OCI-LY1 (cell line): ENCODE measurements around the gene SLC44A2.

Experiments
- H2AFZ ChIP-seq: fragments of 200-600 bp; sonication (generic), shearing (Covaris generic); 2 replicates; pipeline ENCODE4 v1.6.0; 2014; ENCODE audit warnings: antibody characterized with exemption, mild to moderate bottlenecking, low read length
- H3F3A ChIP-seq: fragments of 200-600 bp; sonication (generic), shearing (Covaris generic); 2 replicates; pipeline ENCODE4 v1.6.0; 2014; ENCODE audit warnings: mild to moderate bottlenecking, antibody characterized with exemption, low read length, moderate library complexity; ENCODE audit not compliant: insufficient read depth
- H3K27ac ChIP-seq: fragments of 200-600 bp; sonication (generic); 2 replicates; pipeline ENCODE4 v1.5.1; 2014; ENCODE audit warnings: low read length, mixed run types, mild to moderate bottlenecking, low read depth; ENCODE audit not compliant: poor library complexity, severe bottlenecking
- H3K27me3 ChIP-seq: fragments of 200-600 bp; sonication (generic); 2 replicates; pipeline ENCODE4 v1.6.0; 2014; ENCODE audit warnings: antibody characterized with exemption, mild to moderate bottlenecking, low read length, moderate library complexity; ENCODE audit not compliant: insufficient read depth
- H3K36me3 ChIP-seq: fragments of 200-600 bp; sonication (generic); 2 replicates; pipeline ENCODE4 v1.6.1; 2014; ENCODE audit warnings: mild to moderate bottlenecking, antibody characterized with exemption, low read length, moderate library complexity, mixed read lengths; ENCODE audit not compliant: insufficient read depth
- H3K4me1 ChIP-seq: fragments of 200-600 bp; sonication (generic); 2 replicates; pipeline ENCODE4 v1.5.1; 2014; ENCODE audit warnings: mild to moderate bottlenecking, low read length, moderate library complexity; ENCODE audit not compliant: insufficient read depth, severe bottlenecking
- H3K4me2 ChIP-seq: fragments of 200-600 bp; sonication (generic), shearing (Covaris generic); 2 replicates; pipeline ENCODE4 v1.6.1; 2014; ENCODE audit warnings: low read length
- H3K4me3 ChIP-seq: fragments of 200-600 bp; sonication (generic); 2 replicates; pipeline ENCODE4 v1.5.1; 2014; ENCODE audit warnings: low read length, low read depth, mild to moderate bottlenecking, mixed read lengths; ENCODE audit not compliant: poor library complexity, severe bottlenecking
- H3K79me2 ChIP-seq: fragments of 200-600 bp; shearing (Covaris generic); 2 replicates; pipeline ENCODE4 v1.6.1; 2016; ENCODE audit warnings: mixed run types, low read length, mixed read lengths; ENCODE audit not compliant: insufficient read depth
- H3K9ac ChIP-seq: fragments of 200-600 bp; sonication (generic), shearing (Covaris generic); 2 replicates; pipeline ENCODE4 v1.6.1; 2014; ENCODE audit warnings: mild to moderate bottlenecking, low read length, mixed read lengths
- H3K9me2 ChIP-seq: fragments of 200-600 bp; sonication (generic), shearing (Covaris generic); 2 replicates; pipeline ENCODE4 v1.6.1; 2014; ENCODE audit warnings: low read depth, mild to moderate bottlenecking, low read length, mixed read lengths
- H3K9me3 ChIP-seq: fragments of 200-600 bp; shearing (Covaris generic); 2 replicates; pipeline ENCODE4 v1.6.1; 2014; ENCODE audit warnings: low read length, mixed read lengths
- H4K20me1 ChIP-seq: fragments of 200-600 bp; sonication (generic), shearing (Covaris generic); 2 replicates; pipeline ENCODE4 v1.6.0; 2016; ENCODE audit warnings: mild to moderate bottlenecking, low read length; ENCODE audit not compliant: insufficient read depth
- EZH2 ChIP-seq: fragments of 200-600 bp; sonication (generic), shearing (Covaris generic); IDR thresholded peaks from 2 replicates; pipeline ENCODE4 v1.8.0; 2017; ENCODE audit warnings: borderline replicate concordance, mixed run types, mild to moderate bottlenecking, antibody characterized with exemption, low read length, moderate library complexity, mixed read lengths
- TF ChIP-seq, protein P1 (sequence below): fragments of 200-600 bp; sonication (generic), shearing (Covaris generic); IDR thresholded peaks from 2 replicates; pipeline ENCODE4 v1.5.1; 2017; ENCODE audit warnings: mild to moderate bottlenecking, antibody characterized with exemption, low read length, moderate library complexity, mixed read lengths

SLC44A2 gene

DNA sequence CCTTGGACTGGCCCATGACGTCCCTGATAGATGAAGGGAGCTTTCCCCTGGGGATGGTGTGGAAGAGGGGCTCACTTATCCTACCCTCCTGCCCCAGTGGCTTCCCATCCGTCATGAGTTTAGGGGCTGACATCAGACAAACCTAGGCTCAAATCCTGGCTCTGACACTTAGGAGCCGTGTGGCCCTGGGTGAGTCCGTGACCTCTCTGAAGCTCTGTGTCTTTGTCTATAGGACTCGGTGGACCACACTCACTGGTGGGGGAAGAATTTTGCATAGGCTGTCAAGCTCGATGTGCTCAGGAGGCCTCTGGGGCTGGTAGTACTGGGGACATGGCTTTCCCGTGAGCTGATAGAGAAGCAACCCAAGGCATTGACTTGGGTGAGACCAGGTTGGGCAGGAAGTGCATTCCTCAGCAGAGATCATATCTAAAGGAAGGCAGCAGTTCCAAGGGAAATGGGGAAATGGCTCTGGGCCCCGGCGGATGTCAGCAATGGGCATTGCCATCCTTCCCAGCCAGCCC, 20.8 kb upstream of the SLC44A2 start:
- Histone ChIP-seq H3K9ac (peak overlapping the region; percentile 95), H3K4me1 (peaks cover 19% of the 10 kb centered on the region)

DNA sequence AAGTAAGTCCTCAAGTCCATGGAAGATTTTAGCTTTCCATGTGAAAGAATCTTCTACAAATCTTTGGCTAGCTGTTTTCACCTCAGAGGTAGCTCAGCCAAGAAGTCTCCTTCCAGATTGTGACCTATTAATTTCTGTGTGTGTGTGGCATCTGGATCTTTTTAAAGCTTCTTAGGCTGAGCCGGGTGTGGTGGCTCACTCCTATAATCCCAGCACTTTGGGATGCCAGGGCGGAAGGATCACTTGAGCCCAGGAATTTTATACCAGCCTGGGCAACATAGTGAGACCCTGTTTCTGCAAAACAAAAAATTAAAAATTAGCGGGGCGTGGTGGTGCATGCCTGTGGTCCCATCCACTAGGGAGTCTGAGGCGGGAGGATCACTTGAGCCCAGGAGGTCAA, 13.4 kb upstream of the SLC44A2 start:
- H2AFZ ChIP-seq, result no peak overlapping the region
- H3K27ac ChIP-seq, result no peak overlapping the region

More for the DNA sequence above, 20.8 kb upstream of the SLC44A2 start:
- H3K36me3 ChIP-seq, result no peaks in the 10 kb centered on the region
- H3K9me2 ChIP-seq, result no peaks in the 10 kb centered on the region
- H3K9me3 ChIP-seq, result no peaks in the 10 kb centered on the region
- H3K27me3 ChIP-seq, result no peaks in the 10 kb centered on the region; the same call in 1 of the 2 replicates
- peak overlapping the region; percentile 98 for H3K27ac ChIP-seq
- no peaks in the 10 kb centered on the region for H3F3A ChIP-seq
- peak overlapping the region; percentile 83 for H3K4me3 ChIP-seq
- H3K4me2 ChIP-seq, result peak overlapping the region; percentile 69
- peaks cover 33% of the 10 kb centered on the region for H3K79me2 ChIP-seq
- H2AFZ ChIP-seq, result no peak overlapping the region
- H4K20me1 ChIP-seq, result no peaks in the 10 kb centered on the region
- TF ChIP-seq, protein P1, sequence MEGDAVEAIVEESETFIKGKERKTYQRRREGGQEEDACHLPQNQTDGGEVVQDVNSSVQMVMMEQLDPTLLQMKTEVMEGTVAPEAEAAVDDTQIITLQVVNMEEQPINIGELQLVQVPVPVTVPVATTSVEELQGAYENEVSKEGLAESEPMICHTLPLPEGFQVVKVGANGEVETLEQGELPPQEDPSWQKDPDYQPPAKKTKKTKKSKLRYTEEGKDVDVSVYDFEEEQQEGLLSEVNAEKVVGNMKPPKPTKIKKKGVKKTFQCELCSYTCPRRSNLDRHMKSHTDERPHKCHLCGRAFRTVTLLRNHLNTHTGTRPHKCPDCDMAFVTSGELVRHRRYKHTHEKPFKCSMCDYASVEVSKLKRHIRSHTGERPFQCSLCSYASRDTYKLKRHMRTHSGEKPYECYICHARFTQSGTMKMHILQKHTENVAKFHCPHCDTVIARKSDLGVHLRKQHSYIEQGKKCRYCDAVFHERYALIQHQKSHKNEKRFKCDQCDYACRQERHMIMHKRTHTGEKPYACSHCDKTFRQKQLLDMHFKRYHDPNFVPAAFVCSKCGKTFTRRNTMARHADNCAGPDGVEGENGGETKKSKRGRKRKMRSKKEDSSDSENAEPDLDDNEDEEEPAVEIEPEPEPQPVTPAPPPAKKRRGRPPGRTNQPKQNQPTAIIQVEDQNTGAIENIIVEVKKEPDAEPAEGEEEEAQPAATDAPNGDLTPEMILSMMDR, result no peak
- no peak for TF ChIP-seq EZH2

DNA sequence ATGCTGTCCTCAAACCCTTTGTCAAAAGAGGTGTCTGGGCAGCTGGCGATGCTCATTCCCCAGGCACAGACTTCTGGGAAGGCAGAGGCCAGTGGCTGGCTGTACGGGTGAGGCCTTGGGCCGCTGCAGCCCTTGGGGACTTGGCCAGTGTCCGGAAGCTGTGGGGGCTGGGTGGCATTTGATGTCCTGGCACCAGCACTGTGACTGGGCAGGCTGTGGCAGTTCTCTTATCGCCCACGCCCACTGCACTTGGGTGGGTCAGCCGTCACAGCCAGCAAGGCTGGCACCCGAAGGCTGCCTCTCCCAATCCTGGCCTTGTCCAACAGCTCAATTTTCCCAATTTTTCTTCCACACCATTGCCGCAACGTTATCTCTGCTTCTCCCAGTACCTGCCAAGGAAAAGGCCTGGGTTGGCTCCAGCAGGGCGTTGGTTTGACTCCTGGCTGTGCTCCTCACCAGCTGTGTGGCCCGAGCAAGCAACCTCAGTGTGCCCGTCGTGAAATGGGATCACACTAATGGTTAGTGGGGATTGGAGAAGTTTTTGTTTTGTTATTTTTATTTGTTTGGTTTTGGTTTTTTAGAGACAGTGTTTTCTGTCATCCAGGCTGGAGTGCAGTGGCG, 12.7 kb upstream of the SLC44A2 start:
- Histone ChIP-seq H3K36me3 (peaks cover 22% of the 10 kb centered on the region), H3K9ac (no peak overlapping the region), H3K79me2 (peaks cover 61% of the 10 kb centered on the region), H3K27me3 (no peaks in the 10 kb centered on the region), H3K4me1 (peaks cover 7% of the 10 kb centered on the region), H3K9me3 (no peaks in the 10 kb centered on the region), H3F3A (no peaks in the 10 kb centered on the region), H4K20me1 (no peaks in the 10 kb centered on the region), H3K27ac (no peak overlapping the region), H3K4me2 (no peak overlapping the region), H3K4me3 (no peak overlapping the region), H3K9me2 (no peaks in the 10 kb centered on the region), H2AFZ (no peak overlapping the region)
- TF ChIP-seq, protein P1, result no peak
- no peak for TF ChIP-seq EZH2

More for the DNA sequence above, 13.4 kb upstream of the SLC44A2 start:
- H3K4me2 ChIP-seq, result no peak overlapping the region
- H3K9me3 ChIP-seq, result no peaks in the 10 kb centered on the region
- TF ChIP-seq, protein P1, result no peak
- TF ChIP-seq EZH2, result no peak
- no peaks in the 10 kb centered on the region for H3F3A ChIP-seq
- H3K36me3 ChIP-seq, result peaks cover 19% of the 10 kb centered on the region
- peaks cover 7% of the 10 kb centered on the region for H3K4me1 ChIP-seq
- peaks cover 61% of the 10 kb centered on the region for H3K79me2 ChIP-seq
- H4K20me1 ChIP-seq, result no peaks in the 10 kb centered on the region
- H3K9ac ChIP-seq, result no peak overlapping the region
- H3K9me2 ChIP-seq, result no peaks in the 10 kb centered on the region
- H3K4me3 ChIP-seq, result no peak overlapping the region
- H3K27me3 ChIP-seq, result no peaks in the 10 kb centered on the region
